ENCODE results near the gene SLC38A1.
"Not testable (repeated sequence)": the region's sequence is repeated elsewhere in the genome, so short reads cannot be mapped to it uniquely, and the experiment has no call there.

The SLC38A1 gene

GRCh38 chr12:46268583-46269428 lies at the start of gene SLC38A1:
TSS of gene SLC38A1 (minus strand) at chr12:46269043. CDS start at chr12:46239800, 29,243 bp downstream.
- peak; percentile 26 for DNase-seq

DNA sequence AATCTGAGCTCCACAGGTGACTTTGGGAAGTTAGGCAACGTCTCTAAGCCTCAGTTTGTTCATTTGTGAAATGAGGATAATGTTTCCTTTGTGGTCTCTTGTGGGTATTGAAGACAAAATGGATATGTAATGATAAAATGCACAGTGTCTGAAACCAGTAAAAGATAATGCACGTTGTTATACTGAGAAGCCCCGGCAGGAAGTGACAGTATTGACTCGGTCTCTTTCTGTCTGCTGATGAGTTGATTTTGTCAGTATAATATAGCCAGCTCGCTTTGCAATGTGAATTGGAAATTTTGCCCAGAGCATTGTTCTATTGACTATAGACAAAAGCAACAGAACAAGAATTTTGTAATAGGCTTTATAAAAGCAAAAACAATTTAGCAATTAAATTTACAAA lies 49.2 kb upstream of the SLC38A1 start:
- no peak for DNase-seq

DNA sequence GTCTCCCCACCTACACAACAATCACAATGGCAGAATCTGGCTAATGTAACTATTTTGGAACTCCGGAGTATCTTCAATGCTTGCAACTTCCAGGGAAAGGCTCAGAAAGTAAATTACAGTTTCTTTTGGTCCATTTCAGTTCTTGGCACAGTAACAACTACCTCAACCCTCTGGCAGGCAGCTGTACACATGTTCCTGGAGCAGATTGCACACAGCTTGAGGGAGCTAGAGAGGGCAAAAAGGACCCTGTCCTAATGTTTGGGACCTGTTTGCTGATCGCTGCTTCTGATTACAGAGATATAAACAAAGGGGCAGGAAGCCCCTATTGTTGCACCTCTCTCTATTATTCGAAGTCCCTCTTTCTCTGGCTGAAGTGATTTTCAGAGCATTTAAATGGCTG lies 35.2 kb upstream of the SLC38A1 start:
- no peak for DNase-seq

GRCh38 chr12:46303039-46303666 lies 34.3 kb upstream of the SLC38A1 start:
- no peak for DNase-seq

- no peak for DNase-seq
Measured at GRCh38 chr12:46300910-46301309, 32.1 kb upstream of the SLC38A1 start.

DNA sequence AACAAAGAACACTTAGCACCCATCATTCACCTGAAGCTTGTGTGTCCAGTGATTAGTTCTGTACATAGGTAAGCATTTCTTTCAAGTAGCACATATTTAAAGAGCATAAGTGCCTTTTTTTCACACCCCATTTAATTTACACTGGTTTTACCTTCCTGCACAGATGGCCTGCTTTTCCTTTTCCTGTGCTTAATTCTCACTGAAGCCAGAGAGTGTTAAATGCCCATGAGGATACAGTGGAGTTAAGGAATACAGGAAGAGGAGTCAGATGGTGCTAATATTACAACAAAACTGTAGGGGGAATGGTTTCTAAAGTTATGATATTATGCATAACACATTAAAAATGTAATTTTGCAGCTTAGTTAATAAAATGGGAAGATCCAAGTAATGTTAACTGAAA lies 31.0 kb upstream of the SLC38A1 start:
- no peak for DNase-seq

- no peak for DNase-seq
Measured at GRCh38 chr12:46298261-46298660, 29.4 kb upstream of the SLC38A1 start.

GRCh38 chr12:46296822-46297221 lies 28.0 kb upstream of the SLC38A1 start:
- no peak for DNase-seq

DNA sequence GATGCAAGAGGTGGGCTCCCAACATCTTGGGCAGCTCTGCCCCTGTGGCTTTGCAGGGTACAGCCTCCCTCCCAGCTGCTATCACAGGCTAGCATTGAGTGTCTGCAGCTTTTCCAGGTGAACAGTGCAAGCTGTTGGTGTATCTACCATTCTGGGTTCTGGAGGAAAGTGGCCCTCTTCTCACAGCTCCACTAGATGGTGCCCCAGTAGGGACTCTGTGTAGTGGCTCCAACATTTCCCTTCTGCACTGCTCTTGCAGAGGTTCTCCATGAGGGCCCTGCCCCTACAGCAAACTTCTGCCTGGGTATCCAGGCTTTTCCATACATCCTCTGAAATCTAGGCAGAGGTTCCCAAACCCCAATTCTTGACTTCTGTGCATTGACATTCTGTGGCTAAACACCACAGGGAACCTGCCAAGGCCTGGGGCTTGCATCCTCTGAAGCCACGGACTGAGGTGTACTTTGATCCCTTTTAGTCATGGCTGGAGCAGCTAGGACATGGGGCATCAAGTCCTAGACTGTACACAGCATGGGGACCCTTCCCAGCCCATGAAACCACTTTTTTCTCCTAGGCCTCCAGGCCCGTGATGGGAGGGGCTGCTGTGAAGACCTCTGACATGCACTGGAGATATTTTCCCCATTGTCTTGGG lies 24.0 kb upstream of the SLC38A1 start:
- DNase-seq: no peak

GRCh38 chr12:46291953-46292352 lies 23.1 kb upstream of the SLC38A1 start:
- DNase-seq: not testable (repeated sequence)

- not testable (repeated sequence) for DNase-seq
Measured at GRCh38 chr12:46285177-46285576, 16.3 kb upstream of the SLC38A1 start.

GRCh38 chr12:46282829-46283228 lies 14.0 kb upstream of the SLC38A1 start:
- no peak for DNase-seq

DNA sequence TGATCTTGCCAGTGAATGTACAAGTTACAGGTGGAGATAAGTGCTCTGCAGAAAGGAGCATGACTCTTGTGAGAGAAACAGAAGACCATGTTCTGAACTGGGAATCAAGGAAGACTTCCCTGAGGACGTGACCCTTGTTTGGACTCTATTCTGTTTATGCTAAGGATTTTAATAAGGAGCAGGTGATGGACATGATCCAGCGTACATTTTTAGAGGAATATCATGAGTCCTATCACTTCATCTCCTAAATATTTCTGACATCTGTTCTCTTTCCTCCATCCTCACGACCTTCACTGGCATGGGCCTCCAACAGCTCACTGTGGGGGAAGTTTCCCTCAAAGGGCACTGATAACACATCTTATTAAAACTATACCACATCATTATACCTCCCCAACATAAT lies 7.9 kb upstream of the SLC38A1 start:
- no peak for DNase-seq

- no peak for DNase-seq
Measured at GRCh38 chr12:46271863-46272262, 3.0 kb upstream of the SLC38A1 start.

- DNase-seq: no peak
Measured at GRCh38 chr12:46269429-46270241, 792 bp upstream of the SLC38A1 start.

- no peak for DNase-seq
Measured at GRCh38 chr12:46267825-46268582, 839 bp downstream of the SLC38A1 start.

DNA sequence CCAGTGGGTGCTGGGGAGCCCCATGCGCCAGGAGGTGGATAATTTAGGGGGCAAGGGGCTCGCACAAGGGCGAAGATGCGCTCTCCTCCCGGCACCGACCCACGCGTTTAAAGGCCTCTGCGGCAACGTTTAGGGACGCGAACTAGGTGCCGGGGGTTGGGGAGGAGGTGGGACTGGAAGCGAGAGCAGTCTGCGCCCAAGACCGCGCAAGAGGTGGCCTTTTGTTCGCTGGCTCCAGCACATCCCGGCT lies 1.3 kb downstream of the SLC38A1 start:
- DNase-seq: no peak

GRCh38 chr12:46266869-46267574 lies 1.8 kb downstream of the SLC38A1 start:
- peak; percentile 39 for DNase-seq

GRCh38 chr12:46266382-46266791 lies 2.5 kb downstream of the SLC38A1 start:
- no peak for DNase-seq

DNA sequence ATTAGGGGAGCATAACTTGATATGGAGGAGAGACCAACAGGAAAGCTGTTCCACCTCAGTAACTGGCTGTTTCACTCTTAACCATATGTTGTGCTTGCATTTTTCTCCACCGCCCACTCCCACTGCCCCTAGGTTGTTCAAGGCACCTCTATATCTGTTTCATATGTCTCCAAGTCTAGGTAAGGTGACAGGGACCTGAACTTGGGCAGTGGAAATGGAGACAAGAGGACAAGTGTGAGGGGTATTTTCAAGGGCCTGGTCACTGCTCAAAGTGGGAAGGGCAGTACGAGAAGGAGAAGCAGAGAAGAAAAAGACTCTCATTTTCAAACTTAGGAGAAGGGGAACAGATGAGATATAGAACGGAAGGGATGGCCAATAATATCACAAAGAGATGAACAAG lies 3.1 kb downstream of the SLC38A1 start:
- no peak for DNase-seq

DNA sequence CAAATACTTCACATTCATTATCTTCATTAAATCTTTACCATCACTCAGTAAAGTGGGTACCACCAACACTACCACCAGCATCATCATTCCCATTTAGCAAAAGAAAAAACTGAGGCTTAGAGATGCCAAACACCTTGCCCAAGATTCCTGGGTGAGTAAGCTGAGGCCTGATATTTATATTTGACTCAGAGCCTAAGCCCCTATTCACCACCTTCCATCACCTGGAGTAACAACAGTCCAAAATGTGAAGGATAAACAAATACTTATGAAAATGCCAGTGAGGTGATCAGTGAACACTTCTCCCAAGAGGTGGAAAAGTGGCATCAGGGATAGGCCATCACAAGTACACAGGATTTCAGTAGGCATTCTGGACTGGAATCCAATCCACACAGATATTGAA lies 3.7 kb downstream of the SLC38A1 start:
- DNase-seq: no peak

GRCh38 chr12:46264057-46264456 lies 4.8 kb downstream of the SLC38A1 start:
- DNase-seq: no peak

All from NCI-H1048 (cell line).